Upper lobe of left lung (tissue), 4 donors: Measurements from ENCODE around the gene TCTN1.
"Not testable (repeated sequence)": the region's sequence is repeated elsewhere in the genome, so short reads cannot be mapped to it uniquely, and the experiment has no call there.

Experiments
- EP300 ChIP-seq, 4 donors: sonication (generic); formaldehyde crosslinking; IDR thresholded peaks; one replicate each; pipeline ENCODE4 v1.5.1; 2017; ENCODE audit warnings: antibody characterized with exemption in 4 of 4, control low read depth in 2 of 4
- POLR2A ChIP-seq, 4 donors: fragments of 450-650 bp; IDR thresholded peaks; one replicate each; pipeline ENCODE4 v1.5.1; 2016 to 2017; ENCODE audit warnings: antibody characterized with exemption in 4 of 4, mild to moderate bottlenecking in 2 of 4
- POLR2AphosphoS5 ChIP-seq, 2 donors: sonication (generic); formaldehyde crosslinking; IDR thresholded peaks; one replicate each; pipeline ENCODE4 v1.5.1; 2017; ENCODE audit warnings: antibody characterized with exemption in 2 of 2
- TF ChIP-seq, protein P1 (sequence below), 6 experiments: fragments of 450-650 bp in 4 of 6; fragments of 200-600 bp in 2 of 6; sonication (generic) in 2 of 6; IDR thresholded peaks; one replicate each; pipeline ENCODE4 v1.5.1; 2016 to 2019; ENCODE audit warnings: antibody characterized with exemption in 6 of 6

- TF ChIP-seq, protein P1, sequence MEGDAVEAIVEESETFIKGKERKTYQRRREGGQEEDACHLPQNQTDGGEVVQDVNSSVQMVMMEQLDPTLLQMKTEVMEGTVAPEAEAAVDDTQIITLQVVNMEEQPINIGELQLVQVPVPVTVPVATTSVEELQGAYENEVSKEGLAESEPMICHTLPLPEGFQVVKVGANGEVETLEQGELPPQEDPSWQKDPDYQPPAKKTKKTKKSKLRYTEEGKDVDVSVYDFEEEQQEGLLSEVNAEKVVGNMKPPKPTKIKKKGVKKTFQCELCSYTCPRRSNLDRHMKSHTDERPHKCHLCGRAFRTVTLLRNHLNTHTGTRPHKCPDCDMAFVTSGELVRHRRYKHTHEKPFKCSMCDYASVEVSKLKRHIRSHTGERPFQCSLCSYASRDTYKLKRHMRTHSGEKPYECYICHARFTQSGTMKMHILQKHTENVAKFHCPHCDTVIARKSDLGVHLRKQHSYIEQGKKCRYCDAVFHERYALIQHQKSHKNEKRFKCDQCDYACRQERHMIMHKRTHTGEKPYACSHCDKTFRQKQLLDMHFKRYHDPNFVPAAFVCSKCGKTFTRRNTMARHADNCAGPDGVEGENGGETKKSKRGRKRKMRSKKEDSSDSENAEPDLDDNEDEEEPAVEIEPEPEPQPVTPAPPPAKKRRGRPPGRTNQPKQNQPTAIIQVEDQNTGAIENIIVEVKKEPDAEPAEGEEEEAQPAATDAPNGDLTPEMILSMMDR (IDR thresholded peaks at IDR 0.05): not testable (repeated sequence)
- not testable (repeated sequence) for TF ChIP-seq POLR2A, POLR2AphosphoS5, EP300 (IDR thresholded peaks at IDR 0.05)
Measured at GRCh38 chr12:110587102-110587501, 26.8 kb upstream of the TCTN1 start.
